GM21447 (cell line): Measurements from ENCODE around the gene RCAN2.
"Not testable (repeated sequence)": the region's sequence is repeated elsewhere in the genome, so short reads cannot be mapped to it uniquely, and the experiment has no call there.

Experiments used
- ATAC-seq: cut with Tn5 transposase; IDR thresholded peaks from one replicate; pipeline ENCODE4 v1.9.1; 2021; ENCODE audit not compliant: unreplicated experiment

RCAN2 gene

DNA sequence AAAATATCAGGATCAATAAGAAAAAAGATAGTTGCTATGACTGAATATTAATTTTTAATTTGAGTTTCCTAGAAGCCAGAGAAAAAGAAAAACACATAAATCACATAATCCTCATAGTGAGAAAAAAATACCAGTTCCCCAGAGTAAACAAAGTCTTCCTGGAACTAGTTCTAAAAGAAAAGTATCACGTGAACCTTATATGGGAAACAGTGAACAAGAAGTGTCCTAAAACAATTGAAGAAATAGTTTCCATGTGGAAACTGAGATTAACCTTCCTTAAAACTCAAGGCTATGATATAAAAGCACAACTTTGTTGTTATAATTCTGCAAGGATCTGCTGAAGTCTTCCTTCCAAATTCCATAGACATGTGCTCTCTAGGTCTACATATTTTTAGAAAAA is 50.6 kb downstream of the RCAN2 start:
- no peak for ATAC-seq

DNA sequence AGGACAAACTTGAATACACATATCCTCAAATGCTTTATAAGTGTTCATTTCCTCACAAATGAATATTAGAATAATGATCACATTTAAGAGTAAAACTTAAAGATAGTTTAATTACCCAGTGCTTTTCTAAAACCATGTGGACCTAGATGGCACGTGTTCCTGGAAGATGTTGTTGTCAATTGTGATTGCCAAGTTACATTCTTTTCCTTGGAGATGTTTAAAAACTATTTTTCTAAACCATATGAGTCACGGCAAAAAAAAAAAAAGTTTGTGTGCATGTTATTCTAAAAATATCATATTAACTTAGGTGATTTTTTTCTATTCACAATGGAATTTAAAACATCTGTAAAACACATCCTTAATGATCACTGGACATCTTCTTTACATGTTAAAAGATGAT is 51.1 kb downstream of the RCAN2 start:
- ATAC-seq, result no peak

- no peak for ATAC-seq
Observed at GRCh38 chr6:46438245-46438644, 53.0 kb downstream of the RCAN2 start.

DNA sequence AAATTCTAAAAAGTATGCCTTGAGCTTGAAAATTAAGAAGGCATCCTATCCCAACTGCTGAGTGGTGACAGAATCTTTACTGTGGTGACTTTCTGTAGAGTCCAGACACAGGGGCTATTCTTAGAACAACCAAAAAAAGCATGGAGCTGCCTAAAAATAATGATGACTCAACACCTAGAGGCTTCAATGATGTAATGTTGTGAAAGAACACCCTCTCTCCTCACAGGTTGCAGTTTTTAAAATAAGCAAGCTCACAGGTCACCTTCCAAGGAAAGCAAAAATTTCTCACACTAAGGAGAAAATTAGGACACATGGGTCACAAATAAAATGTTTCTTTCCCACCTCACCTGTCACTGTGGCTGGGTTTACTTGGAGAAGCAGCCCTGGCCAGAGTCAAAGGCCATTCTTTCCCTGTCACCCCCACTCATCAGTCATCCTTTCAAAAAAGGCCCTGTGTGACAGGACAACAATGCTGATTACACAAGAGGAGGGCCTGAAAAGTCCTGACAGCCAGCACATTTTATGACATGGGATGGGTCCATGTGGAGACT is 53.5 kb downstream of the RCAN2 start:
- ATAC-seq, result no peak

- ATAC-seq, result no peak
Observed at GRCh38 chr6:46422619-46423018, 68.6 kb downstream of the RCAN2 start.

DNA sequence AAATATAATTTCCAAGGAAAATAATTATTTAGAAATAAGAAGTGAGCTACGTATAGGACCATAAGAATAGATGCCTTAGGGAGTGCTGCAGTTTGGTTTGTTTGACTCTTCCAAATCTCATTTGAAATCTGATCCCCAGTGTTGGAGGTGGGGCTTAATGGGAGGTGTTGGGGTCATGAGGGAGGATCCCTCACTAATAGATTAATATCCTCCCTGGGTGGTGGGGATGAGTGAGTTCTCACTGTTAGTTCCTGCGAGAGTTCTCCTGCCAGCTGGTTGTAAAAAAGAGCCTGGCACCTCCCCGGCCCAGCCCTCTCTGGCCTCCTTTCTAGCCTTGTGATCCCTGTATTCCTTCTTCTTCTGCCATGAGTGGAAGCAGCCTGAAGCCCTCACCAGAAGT is 69.3 kb downstream of the RCAN2 start:
- no peak for ATAC-seq

DNA sequence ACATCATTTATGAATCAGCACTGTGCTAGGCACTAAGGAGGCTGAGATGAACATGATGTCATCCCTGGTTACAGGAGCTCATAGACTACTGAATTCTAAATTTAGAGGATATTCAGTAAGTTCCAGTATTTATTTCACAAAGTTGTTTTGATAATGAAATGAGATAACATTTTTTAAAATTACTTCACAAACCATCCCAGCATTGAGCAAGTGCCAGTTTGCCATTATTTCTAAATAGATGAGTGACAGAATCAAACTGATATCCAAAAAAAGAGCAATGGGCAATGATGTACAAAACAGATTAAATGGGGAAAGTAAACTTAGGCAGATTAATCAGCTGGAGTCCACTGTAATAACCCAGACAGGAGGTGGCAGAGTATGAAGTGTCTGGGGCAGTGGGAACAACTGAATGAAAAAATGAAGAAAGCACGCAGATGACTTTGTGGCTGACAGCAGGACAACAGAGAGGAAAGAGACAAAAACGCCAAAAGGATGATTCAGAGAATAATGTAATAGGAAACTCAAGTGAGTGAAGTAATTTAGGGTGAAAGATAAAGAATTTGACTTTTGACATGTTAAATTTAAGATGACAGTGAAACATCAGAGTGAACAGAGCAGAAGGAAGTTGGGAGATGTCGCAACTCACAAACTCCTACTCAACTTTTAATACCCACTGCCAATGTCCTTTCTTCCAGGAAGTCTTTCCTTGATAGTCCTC is 70.2 kb downstream of the RCAN2 start:
- no peak for ATAC-seq

GRCh38 chr6:46419576-46420002 is 71.7 kb downstream of the RCAN2 start:
- no peak for ATAC-seq

DNA sequence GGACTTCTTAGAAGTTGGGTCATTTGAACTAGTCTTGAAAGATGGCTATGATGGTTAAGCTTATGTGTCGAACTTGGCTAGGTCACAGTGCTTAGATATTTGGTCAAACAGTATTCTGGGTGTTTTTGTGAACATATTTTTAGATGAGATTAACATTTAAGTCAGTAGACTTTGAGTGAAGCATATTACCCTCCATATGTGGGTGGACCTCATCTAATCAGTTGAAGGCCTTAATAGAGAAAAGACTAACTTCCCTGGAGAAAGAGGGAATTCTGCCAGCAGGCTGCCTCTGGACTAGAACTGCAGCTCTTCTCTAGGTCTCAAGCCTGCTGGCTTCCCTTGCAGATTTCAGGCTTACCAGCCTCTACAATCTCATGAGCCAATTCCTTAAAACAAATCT is 76.9 kb downstream of the RCAN2 start:
- ATAC-seq, result no peak

GRCh38 chr6:46412662-46413061 is 78.6 kb downstream of the RCAN2 start:
- ATAC-seq, result no peak

- no peak for ATAC-seq
Observed at GRCh38 chr6:46411456-46412197, 79.6 kb downstream of the RCAN2 start.

GRCh38 chr6:46410334-46410953 is 80.8 kb downstream of the RCAN2 start:
- ATAC-seq, result no peak

GRCh38 chr6:46407776-46408530 is 83.3 kb downstream of the RCAN2 start:
- no peak for ATAC-seq

DNA sequence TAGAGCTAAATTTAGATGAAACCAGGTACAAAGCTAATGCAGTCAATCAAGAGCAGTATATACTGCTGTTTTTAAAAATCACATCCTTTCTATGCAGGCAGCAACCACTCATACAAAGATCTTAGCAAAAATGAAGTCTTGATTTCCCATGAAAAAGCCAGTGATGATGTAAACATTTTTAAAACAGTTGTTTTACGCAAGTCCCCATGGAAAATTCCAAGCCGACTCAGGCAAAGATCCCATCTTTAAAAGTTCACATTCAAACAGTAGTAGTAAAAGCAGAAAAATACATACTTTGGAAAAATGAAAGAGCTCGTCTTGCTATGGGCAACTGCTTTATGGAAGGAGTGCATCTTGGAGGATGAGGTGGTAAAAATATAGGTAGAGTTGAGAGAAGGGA is 84.0 kb downstream of the RCAN2 start:
- no peak for ATAC-seq

DNA sequence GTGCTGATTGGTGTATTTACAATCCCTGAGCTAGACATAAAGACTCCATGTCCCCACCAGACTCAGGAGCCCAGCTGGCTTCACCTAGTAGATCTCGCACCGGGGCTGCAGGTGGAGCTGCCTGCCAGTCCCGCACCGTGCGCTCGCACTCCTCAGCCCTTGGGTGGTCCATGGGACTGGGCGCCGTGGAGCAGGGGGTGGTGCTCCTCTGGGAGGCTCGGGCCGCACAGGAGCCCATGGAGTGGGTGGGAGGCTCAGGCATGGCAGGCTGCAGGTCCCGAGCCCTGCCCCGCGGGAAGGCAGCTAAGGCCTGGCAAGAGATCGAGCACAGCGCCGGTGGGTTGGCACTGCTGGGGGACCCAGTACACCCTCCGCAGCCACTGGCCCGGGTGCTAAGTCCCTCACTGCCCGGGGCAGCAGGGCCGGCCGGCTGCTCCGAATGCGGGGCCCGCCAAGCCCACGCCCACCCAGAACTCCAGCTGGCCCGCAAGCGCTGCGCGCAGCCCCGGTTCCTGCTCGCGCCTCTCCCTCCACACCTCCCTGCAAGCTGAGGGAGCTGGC is 85.5 kb downstream of the RCAN2 start:
- not testable (repeated sequence) for ATAC-seq

DNA sequence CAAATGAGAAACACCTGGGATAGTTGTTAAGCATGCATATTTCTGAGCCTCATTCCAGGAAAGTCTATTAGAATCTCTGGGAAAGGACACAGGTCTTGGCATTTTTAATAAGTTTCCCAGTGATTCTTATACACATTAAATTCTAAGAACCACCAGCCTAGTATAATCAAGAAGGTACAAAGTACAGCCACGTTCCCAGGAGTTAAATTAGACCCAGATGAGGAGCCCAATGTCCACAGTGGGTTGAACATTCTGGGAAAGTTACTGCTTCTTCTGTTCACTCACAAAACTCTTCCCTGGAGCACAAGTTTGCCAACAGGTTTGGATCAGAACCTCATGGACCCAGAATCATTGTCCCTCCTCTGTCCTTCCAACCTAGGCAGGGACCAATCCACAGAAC is 90.4 kb downstream of the RCAN2 start:
- no peak for ATAC-seq

DNA sequence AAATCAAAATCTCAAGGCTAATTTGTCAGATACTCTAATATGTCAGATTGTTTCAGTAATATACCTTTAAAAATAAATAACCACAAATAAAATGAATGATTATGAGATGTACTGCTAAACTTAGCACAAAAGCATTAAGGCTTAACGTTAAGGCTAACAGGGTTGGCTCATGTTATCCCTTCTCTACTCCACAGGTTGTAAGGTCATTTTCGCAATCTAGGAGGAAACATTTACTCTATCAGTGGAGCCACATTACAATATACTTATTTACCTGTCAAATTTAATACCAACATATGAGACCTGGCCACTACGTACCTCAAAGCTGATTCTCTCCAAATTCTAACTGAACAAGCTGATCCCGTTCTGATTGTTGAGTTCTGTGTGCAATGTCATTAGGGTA is 95.7 kb downstream of the RCAN2 start:
- ATAC-seq, result no peak

DNA sequence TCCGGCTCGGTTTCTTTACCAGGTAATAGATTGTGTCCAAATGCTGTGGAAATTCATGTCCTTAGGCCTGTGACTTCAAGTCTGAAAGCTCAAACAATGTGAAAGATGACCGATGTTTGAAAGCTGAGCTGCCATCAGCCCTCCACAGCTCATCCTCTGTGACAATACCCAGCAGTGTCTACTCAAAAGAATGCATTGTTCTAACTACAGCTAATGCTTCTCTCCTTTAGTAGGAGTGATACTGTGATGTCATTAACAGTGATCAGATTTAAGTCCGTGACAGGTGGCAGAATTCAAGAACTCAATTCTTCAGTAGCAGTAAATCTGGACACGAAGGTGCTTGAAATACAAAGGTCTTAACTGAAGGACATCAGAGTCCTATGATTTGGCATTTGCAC is 97.3 kb downstream of the RCAN2 start:
- no peak for ATAC-seq

- no peak for ATAC-seq
Observed at GRCh38 chr6:46393161-46393939, 97.9 kb downstream of the RCAN2 start.

DNA sequence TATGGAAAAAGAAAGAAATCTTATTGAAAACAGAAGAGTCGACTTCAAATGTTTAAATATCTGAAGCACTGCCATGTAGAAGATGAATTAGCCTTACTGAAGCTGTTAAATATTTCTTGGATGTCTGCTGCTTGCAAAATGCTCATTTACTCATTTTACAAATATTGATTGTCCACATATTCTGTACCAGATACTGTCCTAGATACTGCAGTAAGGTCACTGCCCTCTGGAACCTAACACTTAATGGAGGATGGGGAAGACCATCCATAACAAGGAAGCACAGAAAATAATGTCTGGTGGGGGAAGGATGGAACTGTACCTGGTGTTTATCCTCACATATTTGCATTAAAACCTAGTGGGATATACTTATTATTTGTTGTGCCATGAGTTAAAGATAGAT is 99.0 kb downstream of the RCAN2 start:
- no peak for ATAC-seq
